GM21515 (cell line): ENCODE measurements around the gene DIO3.
"Not testable (repeated sequence)": the region's sequence is repeated elsewhere in the genome, so short reads cannot be mapped to it uniquely, and the experiment has no call there.

Source experiments
- ATAC-seq: cut with Tn5 transposase; IDR thresholded peaks from one replicate; pipeline ENCODE4 v1.9.1; 2021; ENCODE audit not compliant: unreplicated experiment

The DIO3 gene

GRCh38 chr14:101540481-101541462, 20.5 kb upstream of the DIO3 start:
- no peak for ATAC-seq

GRCh38 chr14:101542391-101542790, 18.9 kb upstream of the DIO3 start:
- ATAC-seq: no peak

DNA sequence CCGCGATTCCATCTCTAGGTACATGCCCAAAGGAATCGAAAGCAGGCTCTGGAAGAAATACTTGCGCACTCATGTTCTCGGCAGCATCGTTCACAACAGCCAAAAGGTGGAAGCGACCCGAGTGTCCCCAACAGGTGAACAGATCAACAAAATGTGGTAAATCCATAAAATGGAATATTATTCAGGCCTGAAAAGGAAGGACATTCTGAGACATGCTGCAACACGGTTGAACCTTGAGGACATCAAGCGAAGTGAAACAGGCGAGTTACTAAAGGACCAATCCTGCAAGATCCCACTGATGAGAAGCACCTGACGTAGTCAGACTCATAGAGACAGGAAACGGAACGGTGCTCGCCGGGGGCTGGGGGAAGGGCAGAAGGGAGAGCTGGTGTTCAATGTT, 17.5 kb upstream of the DIO3 start:
- no peak for ATAC-seq

DNA sequence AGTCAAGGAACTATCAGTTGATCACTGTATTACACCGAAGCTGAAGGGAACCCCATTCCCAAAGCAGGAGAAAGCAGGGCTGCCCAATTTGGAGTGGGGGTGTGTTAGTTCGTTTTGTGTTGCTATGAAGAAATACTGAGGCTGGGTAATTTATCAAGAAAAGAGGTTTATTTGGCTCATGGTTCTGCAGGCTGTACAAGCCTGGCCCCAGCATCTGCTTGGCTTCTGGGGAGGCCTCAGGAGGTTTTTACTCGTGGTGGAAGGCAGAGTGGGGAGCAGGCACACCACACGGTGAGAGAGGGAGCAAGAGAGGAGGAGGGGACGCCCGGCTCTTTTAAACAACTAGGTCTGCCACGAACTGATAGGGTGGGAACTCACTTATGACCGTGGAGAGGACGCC, 16.7 kb upstream of the DIO3 start:
- ATAC-seq: no peak

DNA sequence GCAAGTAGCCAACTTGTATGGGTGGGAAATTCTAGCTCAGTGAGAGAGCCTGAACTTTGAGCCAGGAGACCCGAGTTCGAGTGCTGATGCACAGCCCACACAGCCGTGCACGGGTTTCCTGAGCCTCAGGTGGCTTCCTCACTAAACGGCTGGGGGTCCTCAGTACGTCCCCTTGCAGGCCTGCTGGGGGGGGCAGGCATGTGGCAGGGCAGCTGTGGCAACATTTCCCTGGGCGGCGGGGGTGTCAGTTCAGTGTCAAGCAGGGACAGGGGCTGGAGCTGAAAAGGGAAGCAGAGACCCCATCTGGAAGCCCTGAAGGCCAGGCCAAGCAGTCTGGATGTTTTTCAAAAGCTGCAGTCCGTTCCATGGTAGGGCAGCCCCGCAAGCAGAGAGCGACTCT, 14.6 kb upstream of the DIO3 start:
- ATAC-seq: no peak

DNA sequence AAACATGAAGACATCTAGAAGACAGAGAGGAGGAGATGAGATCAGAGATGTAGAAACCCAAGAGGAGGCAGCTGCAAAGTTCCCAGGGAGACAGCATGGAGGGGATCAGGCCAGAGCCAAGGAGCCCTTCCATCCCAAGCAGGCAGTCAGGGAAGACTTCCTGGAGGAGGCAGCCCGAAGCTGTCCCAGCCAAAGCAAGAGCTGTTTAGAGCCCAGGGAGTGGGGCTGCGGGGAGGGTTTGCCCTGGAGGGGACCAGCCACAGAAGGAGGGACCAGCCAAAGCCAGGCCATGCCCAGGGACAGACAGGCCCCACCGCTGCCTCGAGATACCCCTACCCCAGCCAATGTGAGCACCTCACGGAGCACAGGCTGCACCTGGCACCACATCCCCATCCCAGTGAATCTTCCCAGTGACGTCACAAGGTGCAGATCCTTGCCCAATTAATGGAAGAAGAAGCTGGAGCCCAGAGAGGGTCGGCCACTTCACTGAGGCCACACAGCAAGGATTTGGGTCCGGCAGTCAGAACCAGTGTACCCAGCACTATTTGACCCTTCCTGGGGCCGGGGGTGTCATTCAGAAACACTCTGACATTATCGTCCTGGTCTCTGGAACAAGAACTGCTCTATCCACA, 14.1 kb upstream of the DIO3 start:
- ATAC-seq: no peak

- no peak for ATAC-seq
These were observed 13.2 kb upstream of the DIO3 start for GRCh38 chr14:101547961-101548669.

DNA sequence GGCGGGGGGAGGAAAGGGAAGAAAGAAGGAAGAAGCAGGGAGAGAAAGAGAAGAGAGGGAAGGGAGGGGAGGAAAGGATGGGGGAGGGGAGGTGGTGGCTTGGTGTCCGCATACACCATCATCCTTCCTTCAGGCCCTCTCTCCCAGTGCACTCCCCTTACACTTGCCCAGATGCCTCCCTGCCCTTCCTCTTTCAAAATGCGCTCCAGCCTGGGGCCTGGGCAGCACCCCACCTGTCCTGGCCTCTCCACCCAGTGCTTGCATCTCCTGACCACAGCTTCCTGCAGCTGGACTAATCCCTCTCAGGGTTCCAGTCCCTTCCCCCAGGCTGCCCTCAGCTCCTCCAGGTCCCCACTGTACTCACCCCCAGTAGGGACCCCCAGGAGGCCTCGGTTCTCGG, 12.6 kb upstream of the DIO3 start:
- no peak for ATAC-seq

DNA sequence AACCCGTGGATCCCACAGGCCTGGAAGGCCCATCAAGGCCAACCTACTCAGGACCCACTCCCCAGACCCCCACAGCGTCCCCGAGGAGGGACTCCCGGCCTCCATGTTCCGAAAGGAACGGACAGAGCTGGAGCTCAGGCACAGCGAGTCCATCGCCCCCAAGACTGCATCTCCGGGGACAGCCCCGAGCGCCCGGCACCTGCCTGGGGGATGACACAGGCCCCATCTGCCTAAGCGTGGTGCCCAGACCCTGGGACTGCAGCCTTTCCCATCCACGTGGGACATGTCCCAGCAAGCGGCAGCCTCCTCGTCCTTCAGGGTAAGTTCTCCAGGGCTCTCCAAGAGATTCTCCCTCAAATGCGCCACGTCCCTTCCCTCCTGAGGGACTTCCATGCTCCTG, 12.1 kb upstream of the DIO3 start:
- ATAC-seq: no peak

DNA sequence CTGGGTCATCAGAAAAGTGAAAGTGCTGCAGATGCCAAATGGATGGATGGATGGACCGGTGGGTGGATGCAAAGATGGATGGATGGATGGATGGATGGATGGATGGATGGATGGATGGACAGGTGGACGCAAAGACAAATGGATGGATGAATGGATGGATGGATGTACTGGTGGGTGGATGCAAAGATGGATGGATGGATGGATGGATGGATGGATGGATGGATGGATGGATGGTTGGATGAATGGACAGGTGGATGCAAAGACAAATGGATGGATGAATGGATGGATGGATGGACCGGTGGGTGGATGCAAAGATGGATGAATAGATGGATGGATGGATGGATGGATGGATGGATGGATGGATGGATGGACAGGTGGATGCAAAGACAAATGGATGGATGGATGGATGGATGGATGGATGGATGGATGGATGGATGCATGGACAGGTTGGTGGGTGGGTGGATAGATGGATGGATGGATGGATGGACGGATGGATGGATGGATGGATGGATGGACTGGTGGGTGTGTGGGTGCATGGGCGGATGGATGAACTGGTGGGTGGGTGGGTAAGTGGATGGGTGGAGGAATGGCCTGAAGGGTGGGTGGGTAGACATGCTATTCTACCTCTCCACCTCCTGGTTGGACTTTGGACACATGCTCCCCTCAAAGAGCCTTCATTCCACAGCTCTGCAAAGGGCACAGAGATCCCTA, 10.9 kb upstream of the DIO3 start:
- not testable (repeated sequence) for ATAC-seq

- ATAC-seq: no peak
These were observed 9.3 kb upstream of the DIO3 start for GRCh38 chr14:101551729-101552595.

- no peak for ATAC-seq
These were observed 8.5 kb upstream of the DIO3 start for GRCh38 chr14:101552786-101553231.

DNA sequence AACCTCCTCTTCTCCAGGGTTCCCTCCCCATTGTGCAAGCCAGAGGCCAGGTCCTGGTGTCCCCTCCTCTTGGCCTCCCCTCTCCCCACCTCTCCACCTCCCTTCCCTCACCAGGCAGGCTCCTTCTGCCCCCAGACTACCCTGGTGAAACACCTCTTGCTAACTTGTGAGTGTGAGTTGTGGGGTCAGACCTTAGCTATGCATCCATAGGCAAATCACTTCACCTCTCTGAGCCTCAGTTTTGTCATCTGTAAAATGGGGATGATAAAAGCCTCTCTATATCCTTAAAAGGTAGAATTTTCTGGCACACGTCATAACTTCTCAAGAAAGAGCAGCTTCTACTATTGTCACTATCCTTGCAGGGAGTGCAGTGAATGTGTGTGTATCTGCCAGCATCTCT, 7.9 kb upstream of the DIO3 start:
- no peak for ATAC-seq

GRCh38 chr14:101553931-101554330, 7.4 kb upstream of the DIO3 start:
- ATAC-seq: no peak

DNA sequence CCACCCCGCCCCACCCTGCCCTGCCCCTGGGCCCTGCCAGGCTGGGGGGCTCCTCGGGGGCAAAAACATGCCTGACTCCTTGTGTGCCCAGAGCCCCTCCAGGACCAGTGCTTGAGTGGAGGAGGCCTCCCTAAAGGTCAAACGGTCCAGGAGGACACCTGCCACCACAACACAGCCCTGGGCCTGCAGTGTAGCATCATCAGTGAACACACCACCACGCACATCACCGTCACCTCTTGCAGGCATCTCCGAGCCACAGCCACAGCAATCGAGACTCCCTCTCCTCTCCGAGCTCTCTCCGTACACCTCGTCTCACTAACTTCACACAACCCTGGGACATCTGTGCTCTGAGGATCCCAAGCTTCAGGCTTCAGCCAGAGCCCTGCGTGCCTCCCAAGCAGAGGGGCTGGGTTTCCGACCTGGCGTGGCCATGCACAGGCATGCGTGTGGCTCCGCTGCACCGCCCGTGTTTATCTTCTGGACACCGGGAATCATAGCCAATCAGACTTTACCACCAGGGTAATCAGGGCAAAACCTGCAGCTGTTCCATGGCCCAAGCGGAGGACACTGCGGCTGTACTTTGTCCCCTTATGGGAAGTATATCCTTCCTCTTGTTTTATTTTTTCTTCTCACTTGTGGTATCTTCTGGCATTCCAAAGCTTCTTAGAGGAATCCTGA, 6.2 kb upstream of the DIO3 start:
- no peak for ATAC-seq

- ATAC-seq: not testable (repeated sequence)
These were observed 5.6 kb upstream of the DIO3 start for GRCh38 chr14:101555669-101556043.

GRCh38 chr14:101556131-101556530, 5.2 kb upstream of the DIO3 start:
- no peak for ATAC-seq

DNA sequence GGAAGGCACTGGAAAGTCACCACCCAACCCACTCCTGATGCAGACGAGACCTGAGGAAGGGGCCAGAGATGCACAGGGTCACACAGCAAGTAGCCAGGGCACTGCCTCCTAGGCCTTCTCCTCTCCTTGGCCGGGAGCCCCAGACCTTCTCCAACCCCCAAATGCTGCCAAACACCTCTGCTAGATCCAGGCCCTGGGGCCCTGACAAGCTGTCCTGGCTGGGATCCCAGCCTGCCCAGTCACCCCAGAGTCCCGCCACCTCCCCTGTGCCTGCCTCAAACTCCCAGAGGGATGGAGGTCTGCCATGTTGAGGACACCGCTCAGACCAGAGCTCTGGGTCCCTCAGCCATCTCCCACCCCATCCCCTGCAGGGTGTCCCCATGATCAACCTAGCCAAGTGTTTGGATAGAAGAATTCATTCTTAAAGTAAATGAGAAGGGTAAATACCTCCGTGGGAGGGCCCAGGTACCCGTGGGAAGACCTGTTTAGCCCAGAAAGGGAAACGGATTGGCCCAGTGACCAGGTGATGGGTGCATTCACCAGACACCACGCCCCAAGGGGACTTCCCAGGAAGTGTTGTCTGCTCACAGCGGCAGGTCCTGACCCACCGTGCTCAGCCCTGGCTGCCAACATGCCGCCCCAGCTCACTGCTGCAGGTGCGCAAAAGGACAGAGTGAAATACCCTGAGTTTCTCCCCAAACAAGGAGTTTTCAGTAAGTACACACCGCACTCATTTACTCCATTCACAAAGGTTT, 4.6 kb upstream of the DIO3 start:
- ATAC-seq: no peak

DNA sequence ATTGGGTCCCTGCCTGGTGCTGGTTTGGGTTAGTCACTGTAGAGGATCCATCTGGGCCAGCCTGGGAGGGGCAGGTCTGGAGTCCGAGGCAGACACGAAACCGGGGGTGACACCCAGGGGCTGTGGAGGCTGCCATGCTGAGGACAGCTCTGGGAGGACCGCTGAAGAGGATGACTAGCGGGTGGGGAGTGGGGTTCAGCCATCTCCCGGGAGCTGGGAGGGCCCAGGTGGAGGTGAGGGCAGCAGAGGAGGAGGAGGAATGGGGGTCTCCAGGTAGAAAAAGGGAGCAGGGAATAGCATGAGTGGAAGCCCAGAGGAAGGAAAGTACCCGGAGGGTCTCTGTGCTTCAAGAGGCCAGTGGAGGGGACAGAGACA, 4.0 kb upstream of the DIO3 start:
- ATAC-seq: no peak
